ENCODE measurements around the gene NTNG2. TPM values are rescaled to one million over a fixed set of nuclear protein-coding genes. Genes with fewer than 3 reads are reported as not detected.

NTNG2 gene
- total RNA-seq, 1 experiment from 2014 or later: 6.0 TPM

- H3K9ac ChIP-seq (ENCODE audit: low read length): no peak overlapping the region
- no peaks in the 10 kb centered on the region for H4K20me1 ChIP-seq (ENCODE audit: low read length)
- no peak overlapping the region for H3K4me3 ChIP-seq (ENCODE audit: low read length)
- H3K27me3 ChIP-seq (ENCODE audit: low read length): no peaks in the 10 kb centered on the region
- DNase-seq (no peak), ATAC-seq (no peak)
- intact Hi-C loops (cut with micrococcal nuclease): no loop called here
- H3K4me2 ChIP-seq (ENCODE audit: low read length): no peak overlapping the region
- no peaks in the 10 kb centered on the region for H3F3A ChIP-seq (ENCODE audit: low read length, unreplicated experiment)
- no peak overlapping the region for H3K27ac ChIP-seq (ENCODE audit: low read length)
- H3K9me3 ChIP-seq (ENCODE audit: low read length): no peaks in the 10 kb centered on the region
- ChIA-PET CTCF (no interaction called here), POLR2A (ENCODE audit: unreplicated experiment) (no interaction called here)
- TF ChIP-seq, protein P1, sequence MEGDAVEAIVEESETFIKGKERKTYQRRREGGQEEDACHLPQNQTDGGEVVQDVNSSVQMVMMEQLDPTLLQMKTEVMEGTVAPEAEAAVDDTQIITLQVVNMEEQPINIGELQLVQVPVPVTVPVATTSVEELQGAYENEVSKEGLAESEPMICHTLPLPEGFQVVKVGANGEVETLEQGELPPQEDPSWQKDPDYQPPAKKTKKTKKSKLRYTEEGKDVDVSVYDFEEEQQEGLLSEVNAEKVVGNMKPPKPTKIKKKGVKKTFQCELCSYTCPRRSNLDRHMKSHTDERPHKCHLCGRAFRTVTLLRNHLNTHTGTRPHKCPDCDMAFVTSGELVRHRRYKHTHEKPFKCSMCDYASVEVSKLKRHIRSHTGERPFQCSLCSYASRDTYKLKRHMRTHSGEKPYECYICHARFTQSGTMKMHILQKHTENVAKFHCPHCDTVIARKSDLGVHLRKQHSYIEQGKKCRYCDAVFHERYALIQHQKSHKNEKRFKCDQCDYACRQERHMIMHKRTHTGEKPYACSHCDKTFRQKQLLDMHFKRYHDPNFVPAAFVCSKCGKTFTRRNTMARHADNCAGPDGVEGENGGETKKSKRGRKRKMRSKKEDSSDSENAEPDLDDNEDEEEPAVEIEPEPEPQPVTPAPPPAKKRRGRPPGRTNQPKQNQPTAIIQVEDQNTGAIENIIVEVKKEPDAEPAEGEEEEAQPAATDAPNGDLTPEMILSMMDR (conservative IDR thresholded peaks at IDR 0.05; ENCODE audit: low read depth, low read length): no peak
- H2AFZ ChIP-seq (ENCODE audit: low read length): no peak overlapping the region
- BruUV-seq (replicated peaks): no TSS peak
- H3K9me2 ChIP-seq (replicated peaks; ENCODE audit: low read length): no peaks in the 10 kb centered on the region
- no peaks in the 10 kb centered on the region for H3K4me1 ChIP-seq (ENCODE audit: insufficient read depth, low read length)
- H3K36me3 ChIP-seq (ENCODE audit: low read depth, low read length): peaks cover 8% of the 10 kb centered on the region
- H3K79me2 ChIP-seq (ENCODE audit: low read length): no peaks in the 10 kb centered on the region
Observed at GRCh38 chr9:132293145-132293721, 131.4 kb downstream of the NTNG2 start.

Other genes starting within 250 kb of the NTNG2 start
- gene MED27, start 82.2 kb upstream of the NTNG2 start, total RNA-seq (2014; rRNA removed): 22.7 and 38.4 TPM in 2 replicates
- 21.0 and 22.7 TPM in 2 replicates for gene SETX, start 192.9 kb downstream of the NTNG2 start, total RNA-seq (2014; rRNA removed)
- 9.6 and 12.5 TPM in 2 replicates for gene TTF1, start 244.8 kb downstream of the NTNG2 start, total RNA-seq (2014; rRNA removed)
- gene CFAP77, start 248.2 kb downstream of the NTNG2 start, total RNA-seq (2014; rRNA removed): 0.11 TPM in 1 of 2 replicates, not detected in the other